ENCODE data around the gene MDFI.

GRCh38 chr6:41630069-41630468, 8.2 kb upstream of the MDFI start:
- TF ChIP-seq EP300 (IDR thresholded peaks at IDR 0.05) (no peak), REST (IDR thresholded peaks at IDR 0.05) (no peak), CTCF (IDR thresholded peaks at IDR 0.05) (no peak)
